MM.1S (cell line): Measurements from ENCODE around the gene ANTKMT.
A peak's percentile ranks its signal among the peaks of the same experiment; 100 is the strongest.

Source experiments
- DNase-seq: peaks from one replicate; pipeline ENCODE4 v3.0.0-alpha.2; 2015
- H2AFZ ChIP-seq: fragments of 300-600 bp; sonication (generic); 2 replicates; pipeline ENCODE4 v1.6.0; 2016; ENCODE audit warnings: antibody characterized with exemption, low read length
- H3F3A ChIP-seq: fragments of 300-600 bp; sonication (generic); 2 replicates; pipeline ENCODE4 v1.6.1; 2016; ENCODE audit warnings: mild to moderate bottlenecking, antibody characterized with exemption, low read length, moderate library complexity, mixed read lengths; ENCODE audit not compliant: insufficient read depth
- H3K27ac ChIP-seq: fragments of 300-600 bp; sonication (generic); 2 replicates; pipeline ENCODE4 v1.5.1; 2016; ENCODE audit warnings: mild to moderate bottlenecking, low read length
- H3K27me3 ChIP-seq: fragments of 300-600 bp; sonication (generic); replicated peaks from 2 replicates; pipeline ENCODE4 v1.6.0; 2016; ENCODE audit warnings: low read length; ENCODE audit not compliant: insufficient read depth
- H3K36me3 ChIP-seq: fragments of 300-600 bp; sonication (generic); replicated peaks from 2 replicates; pipeline ENCODE4 v1.6.1; 2016; ENCODE audit warnings: mild to moderate bottlenecking, low read length, mixed read lengths; ENCODE audit not compliant: insufficient read depth
- H3K4me1 ChIP-seq: fragments of 300-600 bp; sonication (generic); 2 replicates; pipeline ENCODE4 v1.6.1; 2016; ENCODE audit warnings: low read length, mixed read lengths
- H3K4me2 ChIP-seq: fragments of 300-600 bp; sonication (generic); 2 replicates; pipeline ENCODE4 v1.6.0; 2016; ENCODE audit warnings: low read depth, low read length
- H3K4me3 ChIP-seq: fragments of 300-600 bp; sonication (generic); 2 replicates; pipeline ENCODE4 v1.5.1; 2016; ENCODE audit warnings: low read length, mixed read lengths
- H3K79me2 ChIP-seq: fragments of 300-600 bp; sonication (generic); 2 replicates; pipeline ENCODE4 v1.6.1; 2016; ENCODE audit warnings: mixed run types, low read length, mixed read lengths
- H3K9ac ChIP-seq: fragments of 300-600 bp; sonication (generic); 2 replicates; pipeline ENCODE4 v1.6.1; 2016; ENCODE audit warnings: low read length, mixed read lengths
- H3K9me2 ChIP-seq: fragments of 300-600 bp; sonication (generic); replicated peaks from 2 replicates; pipeline ENCODE4 v1.6.1; 2016; ENCODE audit warnings: mild to moderate bottlenecking, low read length, mixed read lengths; ENCODE audit not compliant: insufficient read depth
- H3K9me3 ChIP-seq: fragments of 300-600 bp; sonication (generic); replicated peaks from 2 replicates; pipeline ENCODE4 v1.6.1; 2016; ENCODE audit warnings: mild to moderate bottlenecking, low read length, mixed read lengths; ENCODE audit not compliant: insufficient read depth
- H4K20me1 ChIP-seq: fragments of 300-600 bp; sonication (generic); 2 replicates; pipeline ENCODE4 v1.6.1; 2016; ENCODE audit warnings: mild to moderate bottlenecking, low read length, moderate library complexity, mixed read lengths; ENCODE audit not compliant: insufficient read depth
- EZH2 ChIP-seq: fragments of 300-600 bp; sonication (generic); optimal IDR thresholded peaks from 2 replicates; pipeline ENCODE3; 2017; ENCODE audit warnings: low read depth, mild to moderate bottlenecking, antibody characterized with exemption, low read length, mixed read lengths
- EZH2phosphoT487 ChIP-seq: fragments of 300-600 bp; sonication (generic); IDR thresholded peaks from 2 replicates; pipeline ENCODE4 v1.6.1; 2018; ENCODE audit warnings: antibody characterized with exemption, low read length
- TF ChIP-seq, protein P1 (sequence below): fragments of 300-600 bp; sonication (generic); IDR thresholded peaks from 2 replicates; pipeline ENCODE4 v1.5.1; 2016; ENCODE audit warnings: antibody characterized with exemption, low read length, mixed read lengths

Gene ANTKMT

GRCh38 chr16:721765-722540 is 1.0 kb downstream of the ANTKMT start:
- Histone ChIP-seq H3K36me3 (no peaks in the 10 kb centered on the region), H3K4me2 (peak overlapping the region; percentile 61), H3K27me3 (peaks cover 17% of the 10 kb centered on the region), H2AFZ (no peak overlapping the region), H3K9me2 (no peaks in the 10 kb centered on the region), H3K4me1 (peaks cover 9% of the 10 kb centered on the region), H4K20me1 (no peaks in the 10 kb centered on the region), H3F3A (peaks cover 17% of the 10 kb centered on the region; the same call in 1 of the 2 replicates), H3K9me3 (no peaks in the 10 kb centered on the region), H3K4me3 (peak overlapping the region; percentile 42), H3K27ac (no peak overlapping the region; the same call in 1 of the 2 replicates), H3K9ac (no peak overlapping the region), H3K79me2 (peaks cover 9% of the 10 kb centered on the region; the same call in 1 of the 2 replicates)
- DNase-seq: no peak
- TF ChIP-seq EZH2phosphoT487 (no peak), EZH2 (no peak)
- TF ChIP-seq, protein P1, sequence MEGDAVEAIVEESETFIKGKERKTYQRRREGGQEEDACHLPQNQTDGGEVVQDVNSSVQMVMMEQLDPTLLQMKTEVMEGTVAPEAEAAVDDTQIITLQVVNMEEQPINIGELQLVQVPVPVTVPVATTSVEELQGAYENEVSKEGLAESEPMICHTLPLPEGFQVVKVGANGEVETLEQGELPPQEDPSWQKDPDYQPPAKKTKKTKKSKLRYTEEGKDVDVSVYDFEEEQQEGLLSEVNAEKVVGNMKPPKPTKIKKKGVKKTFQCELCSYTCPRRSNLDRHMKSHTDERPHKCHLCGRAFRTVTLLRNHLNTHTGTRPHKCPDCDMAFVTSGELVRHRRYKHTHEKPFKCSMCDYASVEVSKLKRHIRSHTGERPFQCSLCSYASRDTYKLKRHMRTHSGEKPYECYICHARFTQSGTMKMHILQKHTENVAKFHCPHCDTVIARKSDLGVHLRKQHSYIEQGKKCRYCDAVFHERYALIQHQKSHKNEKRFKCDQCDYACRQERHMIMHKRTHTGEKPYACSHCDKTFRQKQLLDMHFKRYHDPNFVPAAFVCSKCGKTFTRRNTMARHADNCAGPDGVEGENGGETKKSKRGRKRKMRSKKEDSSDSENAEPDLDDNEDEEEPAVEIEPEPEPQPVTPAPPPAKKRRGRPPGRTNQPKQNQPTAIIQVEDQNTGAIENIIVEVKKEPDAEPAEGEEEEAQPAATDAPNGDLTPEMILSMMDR: no peak

GRCh38 chr16:722835-723633 is 2.1 kb downstream of the ANTKMT start:
- Histone ChIP-seq H3K79me2 (peaks cover 9% of the 10 kb centered on the region; the same call in 1 of the 2 replicates), H3K9me2 (no peaks in the 10 kb centered on the region), H3K9me3 (no peaks in the 10 kb centered on the region), H3K4me3 (no peak overlapping the region), H3K36me3 (no peaks in the 10 kb centered on the region), H3K9ac (no peak overlapping the region), H2AFZ (no peak overlapping the region), H3K4me2 (no peak overlapping the region), H3K27me3 (peaks cover 6% of the 10 kb centered on the region; the same call in 1 of the 2 replicates), H4K20me1 (no peaks in the 10 kb centered on the region), H3K27ac (no peak overlapping the region), H3F3A (peaks cover 23% of the 10 kb centered on the region; the same call in 1 of the 2 replicates), H3K4me1 (peaks cover 9% of the 10 kb centered on the region)
- TF ChIP-seq EZH2phosphoT487: no peak
- TF ChIP-seq EZH2: no peak
- TF ChIP-seq, protein P1: no peak
- DNase-seq: no peak

DNA sequence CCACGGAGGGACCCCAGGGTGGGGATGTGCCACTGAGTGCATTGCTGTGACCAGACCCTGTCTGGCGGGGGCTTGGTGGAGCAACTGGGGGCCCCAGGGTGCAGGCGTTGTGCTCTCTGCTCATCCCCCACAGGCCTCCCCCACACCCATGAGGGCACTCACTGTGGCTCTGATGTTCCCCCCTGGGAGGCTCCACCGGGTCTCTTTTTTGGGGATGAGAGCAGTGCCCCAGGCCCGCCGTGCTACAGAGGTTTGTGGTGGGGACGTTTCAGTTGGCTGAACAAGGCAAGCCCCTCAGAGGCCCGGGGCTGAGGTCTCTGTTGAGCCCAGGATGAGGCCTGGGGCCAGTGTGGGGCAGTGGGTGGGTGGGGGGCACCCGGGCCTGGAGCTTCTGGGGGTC is 2.7 kb downstream of the ANTKMT start:
- Histone ChIP-seq H3K79me2 (peaks cover 9% of the 10 kb centered on the region; the same call in 1 of the 2 replicates), H3K9me3 (no peaks in the 10 kb centered on the region), H3K27ac (no peak overlapping the region), H3K4me3 (no peak overlapping the region), H3K9ac (no peak overlapping the region), H3K4me1 (peaks cover 9% of the 10 kb centered on the region), H4K20me1 (no peaks in the 10 kb centered on the region), H2AFZ (no peak overlapping the region), H3K27me3 (no peaks in the 10 kb centered on the region), H3F3A (peaks cover 23% of the 10 kb centered on the region; the same call in 1 of the 2 replicates), H3K9me2 (no peaks in the 10 kb centered on the region), H3K4me2 (no peak overlapping the region), H3K36me3 (no peaks in the 10 kb centered on the region)
- DNase-seq: no peak
- TF ChIP-seq, protein P1: no peak
- no peak for TF ChIP-seq EZH2
- no peak for TF ChIP-seq EZH2phosphoT487
